NCI-H2107 (cell line): ENCODE measurements around the gene ADAMTS1.

Experiments used
- DNase-seq: peaks from one replicate; lab custom pipeline; 2025; lab: John Stamatoyannopoulos, UW

ADAMTS1 gene

GRCh38 chr21:26844258-26845065 is 747 bp downstream of the ADAMTS1 start:
- DNase-seq: no peak

GRCh38 chr21:26843933-26844257 is 1.3 kb downstream of the ADAMTS1 start:
- DNase-seq: no peak

- no peak for DNase-seq
Measured at GRCh38 chr21:26842974-26843932, 2.0 kb downstream of the ADAMTS1 start.

GRCh38 chr21:26842300-26842699 is 2.9 kb downstream of the ADAMTS1 start:
- no peak for DNase-seq

GRCh38 chr21:26840912-26841311 is 4.3 kb downstream of the ADAMTS1 start:
- no peak for DNase-seq

GRCh38 chr21:26840201-26840600 is 5.0 kb downstream of the ADAMTS1 start:
- no peak for DNase-seq

- no peak for DNase-seq
Measured at GRCh38 chr21:26837539-26837938, 7.7 kb downstream of the ADAMTS1 start.

GRCh38 chr21:26836528-26836927 is 8.7 kb downstream of the ADAMTS1 start:
- DNase-seq: no peak

GRCh38 chr21:26835714-26836265 is 9.4 kb downstream of the ADAMTS1 start:
- no peak for DNase-seq

- DNase-seq: no peak
Measured at GRCh38 chr21:26835027-26835713, 10.0 kb downstream of the ADAMTS1 start.

- DNase-seq: no peak
Measured at GRCh38 chr21:26834181-26834905, 10.9 kb downstream of the ADAMTS1 start.

GRCh38 chr21:26833460-26833939 is 11.7 kb downstream of the ADAMTS1 start:
- DNase-seq: no peak

- DNase-seq: no peak
Measured at GRCh38 chr21:26833011-26833410, 12.2 kb downstream of the ADAMTS1 start.

GRCh38 chr21:26832546-26832945 is 12.7 kb downstream of the ADAMTS1 start:
- no peak for DNase-seq

GRCh38 chr21:26826801-26827200 is 18.4 kb downstream of the ADAMTS1 start:
- DNase-seq: no peak

GRCh38 chr21:26820509-26820908 is 24.7 kb downstream of the ADAMTS1 start:
- no peak for DNase-seq

- no peak for DNase-seq
Measured at GRCh38 chr21:26819740-26820324, 25.4 kb downstream of the ADAMTS1 start.

GRCh38 chr21:26818906-26819305 is 26.3 kb downstream of the ADAMTS1 start:
- no peak for DNase-seq

- DNase-seq: no peak
Measured at GRCh38 chr21:26815197-26815596, 30.0 kb downstream of the ADAMTS1 start.

GRCh38 chr21:26814386-26814785 is 30.8 kb downstream of the ADAMTS1 start:
- no peak for DNase-seq

- no peak for DNase-seq
Measured at GRCh38 chr21:26813426-26813998, 31.7 kb downstream of the ADAMTS1 start.
